NCI-H510A treated with DMSO at 0.1 percent for 48 hours (cell line): ENCODE measurements around the gene ANKRD34C.
"Not testable (repeated sequence)": the region's sequence is repeated elsewhere in the genome, so short reads cannot be mapped to it uniquely, and the experiment has no call there.

Experiments
- DNase-seq: peaks from one replicate; lab custom pipeline; 2025; lab: John Stamatoyannopoulos, UW

ANKRD34C gene

DNA sequence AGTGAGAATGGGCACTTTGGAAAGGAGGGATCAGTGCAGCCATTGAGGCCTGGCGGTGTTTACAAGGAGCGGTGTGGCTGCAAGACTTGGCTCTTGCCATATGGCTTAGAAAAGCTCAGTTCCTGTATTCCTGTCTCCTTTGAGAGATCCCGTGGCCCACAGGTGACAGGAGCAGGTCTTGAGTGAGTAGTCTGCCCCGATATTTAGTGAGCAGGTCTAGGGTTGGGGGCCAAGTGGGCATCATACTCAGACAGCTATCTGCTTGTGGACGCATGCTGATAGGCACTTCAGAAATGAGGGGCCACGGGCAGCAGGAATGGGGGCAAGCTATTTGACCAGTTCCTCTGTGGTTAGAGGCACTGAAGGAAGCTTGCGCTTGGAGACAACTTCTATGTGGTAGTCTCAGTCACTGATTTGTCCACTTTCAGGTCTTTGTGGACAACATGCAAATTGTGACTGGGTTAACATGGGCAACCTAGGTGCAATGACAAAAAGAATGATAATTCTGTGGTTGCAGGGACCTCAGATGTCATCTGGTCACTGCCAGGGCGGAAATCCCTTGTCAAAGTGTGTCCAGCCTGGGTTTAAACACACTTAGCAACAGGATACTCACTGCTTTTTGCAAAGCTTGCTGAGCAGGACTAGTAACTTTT is 29.5 kb downstream of the ANKRD34C start:
- DNase-seq = no peak

DNA sequence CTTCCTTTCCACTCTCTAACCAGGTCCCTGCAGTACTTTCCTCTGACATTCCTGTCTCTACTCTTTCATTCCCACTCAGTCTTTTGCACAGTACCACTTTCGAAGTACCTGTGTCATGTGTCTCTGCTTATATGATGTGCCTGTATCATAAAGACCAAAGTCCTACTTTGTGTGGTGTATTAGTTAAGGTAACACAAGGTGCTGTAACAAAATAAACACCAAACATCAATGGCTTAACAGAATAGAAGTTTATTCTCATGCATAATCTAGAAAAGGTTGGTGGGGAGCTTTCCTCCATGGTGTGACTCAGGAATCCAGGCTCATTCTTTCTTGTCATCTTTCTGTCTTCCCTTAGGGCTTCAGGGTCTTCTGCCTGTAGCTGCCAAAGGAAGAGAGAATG is 31.7 kb downstream of the ANKRD34C start:
- DNase-seq = no peak

DNA sequence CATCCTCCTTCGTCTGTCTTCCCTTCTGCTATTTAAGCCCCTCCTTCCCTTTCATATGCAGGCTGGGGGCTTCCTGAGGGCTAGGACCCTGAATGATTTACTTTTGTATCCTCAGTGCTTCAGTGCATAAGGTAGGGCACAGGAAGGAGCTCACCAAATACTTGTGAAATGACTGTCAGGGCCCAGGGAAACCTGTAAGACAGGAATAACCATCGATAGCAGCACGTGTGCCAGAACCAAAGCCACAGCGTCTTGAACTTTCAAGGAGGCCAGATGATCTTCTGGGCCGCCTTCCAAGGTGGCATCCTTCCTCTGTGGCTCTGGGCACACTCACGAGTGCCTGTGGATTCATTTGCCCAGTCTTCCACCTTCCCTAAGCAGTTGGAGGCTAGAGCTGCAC is 32.3 kb downstream of the ANKRD34C start:
- DNase-seq = no peak

DNA sequence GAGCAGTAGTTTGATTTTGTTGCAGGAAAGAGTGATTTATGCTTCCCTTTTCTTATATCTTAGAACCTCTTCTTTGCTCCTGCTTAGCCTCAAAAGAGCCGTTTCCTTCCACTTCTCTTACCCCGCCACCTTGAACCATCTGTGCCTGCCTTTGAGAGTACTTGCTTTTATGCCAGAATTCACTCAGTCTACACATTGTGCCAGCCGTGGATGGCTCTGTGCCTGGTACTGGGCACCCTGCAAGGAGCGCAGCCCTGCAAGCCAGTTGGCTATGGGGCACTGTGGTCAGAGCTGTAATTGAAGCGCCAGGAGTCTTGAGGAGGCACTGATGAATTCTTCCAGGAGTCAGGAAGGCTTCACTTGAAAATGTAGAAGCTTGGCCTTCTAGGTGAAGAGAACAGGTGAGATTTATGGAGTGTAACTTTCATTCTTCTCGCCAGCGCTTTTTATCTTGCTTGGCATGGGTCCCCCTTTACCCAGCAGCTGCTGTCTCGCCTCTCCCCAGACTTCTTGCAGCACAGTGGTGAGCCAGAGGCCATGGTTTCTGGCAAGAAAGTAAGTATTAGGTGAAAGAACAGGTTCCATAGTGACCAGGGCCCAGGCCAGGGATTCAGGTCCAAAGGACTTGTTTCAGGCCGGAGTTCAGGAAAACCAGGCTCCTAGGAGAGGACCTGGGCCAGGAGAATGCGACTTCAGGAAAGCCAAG is 33.3 kb downstream of the ANKRD34C start:
- DNase-seq = no peak

DNA sequence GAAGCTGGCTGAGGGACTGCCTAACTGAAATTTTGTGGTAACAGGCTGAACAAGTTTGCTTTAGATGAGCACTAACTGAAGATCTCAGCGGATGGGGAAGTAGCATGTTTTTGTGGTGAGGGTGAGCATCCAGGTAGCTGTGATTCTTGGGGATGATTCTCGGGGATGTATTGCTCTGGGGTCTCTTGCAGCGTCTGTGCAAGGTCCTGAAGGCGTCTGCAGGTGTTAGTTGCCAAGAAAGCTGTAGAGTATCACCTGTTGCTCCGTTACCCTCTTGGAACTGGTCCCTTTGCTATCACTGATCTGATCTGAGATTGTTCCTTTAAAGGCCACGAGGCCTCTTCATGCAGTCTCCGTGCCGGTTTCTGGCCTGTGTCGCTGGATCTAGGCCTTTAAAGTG is 34.3 kb downstream of the ANKRD34C start:
- no peak for DNase-seq

DNA sequence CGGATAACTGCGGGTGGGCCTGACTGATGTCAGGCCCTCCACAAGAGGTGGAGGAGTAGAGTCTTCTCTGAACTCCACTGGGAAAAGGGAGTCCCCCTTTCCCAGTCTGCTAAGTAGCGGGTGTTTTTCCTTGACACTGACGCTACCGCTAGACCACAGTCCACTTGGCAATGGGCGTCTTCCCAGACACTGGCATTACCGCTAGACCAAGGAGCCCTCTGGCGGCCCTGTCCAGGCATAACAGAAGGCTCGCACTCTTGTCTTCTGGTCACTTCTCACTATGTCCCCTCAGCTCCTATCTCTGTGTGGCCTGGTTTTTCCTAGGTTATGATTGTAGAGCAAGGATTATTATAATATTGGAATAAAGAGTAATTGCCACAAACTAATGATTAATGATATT is 37.5 kb downstream of the ANKRD34C start:
- not testable (repeated sequence) for DNase-seq

DNA sequence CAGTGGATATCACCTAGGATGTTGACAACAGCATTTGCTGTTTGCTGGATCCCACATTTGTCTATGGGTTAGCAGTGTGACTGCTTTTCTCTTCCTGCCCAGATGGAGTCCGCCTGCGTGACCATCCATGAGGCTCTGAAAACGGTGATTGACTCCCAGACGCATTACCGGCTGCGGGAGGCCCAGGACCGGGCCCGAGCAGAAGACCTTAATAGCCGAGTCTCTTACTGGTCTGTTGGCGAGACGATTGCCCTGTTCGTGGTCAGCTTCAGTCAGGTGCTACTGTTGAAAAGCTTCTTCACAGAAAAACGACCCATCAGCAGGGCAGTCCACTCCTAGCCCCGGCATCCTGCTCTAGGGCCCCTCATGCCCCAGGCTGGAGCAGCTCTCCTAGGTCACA is 39.4 kb downstream of the ANKRD34C start:
- DNase-seq = no peak

DNA sequence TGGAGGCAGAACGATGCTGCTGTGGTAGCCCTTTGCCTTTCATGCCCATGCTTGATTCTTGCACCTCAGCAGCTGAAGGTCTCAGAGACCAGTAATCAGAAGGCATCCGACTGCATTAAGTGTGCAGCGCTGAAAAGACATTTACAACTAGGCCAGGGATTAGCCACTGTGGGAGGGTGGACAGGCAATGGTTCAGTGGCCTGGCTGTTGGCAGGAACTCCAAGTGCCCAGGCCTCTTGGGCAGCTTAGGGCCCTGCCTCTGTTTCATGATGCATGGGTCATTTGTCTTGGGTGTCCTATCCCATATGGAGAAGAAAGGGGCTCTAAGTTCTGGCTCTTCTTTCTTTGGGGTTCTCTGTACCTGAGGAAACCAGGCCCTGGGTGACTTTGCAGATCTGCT is 39.8 kb downstream of the ANKRD34C start:
- DNase-seq = no peak

DNA sequence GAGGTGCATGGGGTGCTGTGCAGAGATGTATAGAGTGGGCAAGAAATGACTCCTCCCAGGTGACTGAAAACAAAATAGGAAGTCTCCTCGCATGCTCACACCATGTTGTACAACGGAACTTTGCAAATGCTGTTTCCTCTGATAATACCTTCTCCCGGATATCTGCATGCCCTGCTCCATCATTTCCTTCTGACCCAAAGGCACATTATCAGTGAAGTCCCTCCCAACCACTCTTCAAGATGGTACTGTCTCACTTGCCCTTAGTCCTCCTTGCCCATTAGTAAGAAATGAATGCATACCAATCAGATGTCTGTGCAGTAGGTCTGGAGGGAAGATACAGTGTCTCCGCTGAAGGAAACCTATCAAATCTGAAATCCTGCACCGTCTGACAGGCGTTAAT is 40.4 kb downstream of the ANKRD34C start:
- DNase-seq = no peak

DNA sequence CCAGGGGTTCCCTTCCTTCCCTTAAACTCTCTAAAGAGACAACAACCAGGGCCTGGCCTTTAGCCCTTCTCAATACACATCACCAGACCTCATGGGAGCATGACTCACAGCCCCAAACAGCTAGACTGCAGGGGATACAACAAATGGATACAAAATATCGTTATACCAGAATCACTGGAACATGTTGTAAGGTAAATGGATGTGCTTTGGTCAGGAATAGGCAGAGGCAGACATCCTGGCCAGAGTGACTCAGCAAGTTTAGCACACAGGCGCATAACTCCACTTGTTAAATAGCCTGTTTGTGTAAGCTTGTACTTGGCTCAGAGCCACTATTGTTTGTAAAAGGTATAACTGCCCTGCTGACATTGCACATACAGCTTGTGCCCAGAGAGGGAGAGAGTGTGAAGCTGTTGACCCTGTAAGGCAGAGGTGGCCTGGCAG is 46.7 kb downstream of the ANKRD34C start:
- DNase-seq = no peak
